ENCODE results near the gene CD6. TPM values are rescaled to one million over a fixed set of nuclear protein-coding genes. Genes with fewer than 3 reads are reported as not detected.

Gene CD6
- total RNA-seq, 1 donor from 2014 or later = 0.62 TPM

DNA sequence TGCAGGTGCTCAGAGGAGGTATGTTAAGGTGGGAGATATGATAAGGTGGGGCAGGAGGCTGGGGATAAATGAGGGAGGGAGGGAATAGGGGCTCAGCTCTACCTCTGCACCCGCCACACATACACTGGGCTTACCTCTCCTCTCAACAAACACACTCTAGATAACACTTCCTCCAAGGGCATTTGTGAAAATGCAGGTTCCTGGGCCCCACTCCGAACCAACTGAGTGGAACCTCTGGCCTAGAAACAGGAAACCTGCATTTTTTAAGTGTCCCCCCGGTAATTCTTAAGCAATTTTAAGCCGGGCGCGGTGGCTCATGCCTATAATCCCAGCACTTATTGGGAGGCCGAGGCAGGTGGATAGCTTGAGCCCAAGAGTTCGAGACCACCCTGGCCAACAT lies 84.3 kb downstream of the CD6 start:
- Mint-ChIP-seq H3K27me3 (peaks cover 6% of the 10 kb centered on the region), H3K36me3 (ENCODE audit: insufficient read depth) (no peaks in the 10 kb centered on the region), H3K9me3 (ENCODE audit: low read depth) (no peaks in the 10 kb centered on the region), H3K27ac (no peak overlapping the region), H3K4me1 (ENCODE audit: low read depth) (peaks cover 6% of the 10 kb centered on the region), H3K4me3 (ENCODE audit: low read depth) (no peak overlapping the region)
- no peak for TF ChIP-seq CTCF (IDR thresholded peaks at IDR 0.05; ENCODE audit: unreplicated experiment)
- no peak for DNase-seq (ENCODE audit: low spot score, unreplicated experiment)

DNA sequence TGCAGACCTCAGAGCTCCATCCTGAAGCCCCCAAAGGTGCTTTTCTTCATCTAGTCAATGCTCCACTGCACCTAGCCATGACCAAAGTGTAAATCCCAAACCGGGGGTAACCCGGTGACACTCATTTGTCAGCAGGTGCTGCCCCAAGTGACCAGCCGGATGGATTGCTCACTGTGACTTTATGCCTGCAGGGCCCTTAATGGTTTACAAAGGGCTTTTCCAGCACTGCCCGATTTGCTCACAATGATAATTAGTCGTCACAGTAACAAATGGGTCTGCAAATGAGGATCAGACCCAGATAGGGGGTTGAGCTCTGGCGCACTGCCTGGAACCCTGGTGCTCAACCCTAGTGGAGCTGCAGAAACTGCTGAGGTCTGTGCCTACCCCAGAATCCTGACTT lies 85.1 kb downstream of the CD6 start:
- H3K27me3 Mint-ChIP-seq = peaks cover 10% of the 10 kb centered on the region
- no peak for TF ChIP-seq CTCF (IDR thresholded peaks at IDR 0.05; ENCODE audit: unreplicated experiment)
- no peak for DNase-seq (ENCODE audit: low spot score, unreplicated experiment)

DNA sequence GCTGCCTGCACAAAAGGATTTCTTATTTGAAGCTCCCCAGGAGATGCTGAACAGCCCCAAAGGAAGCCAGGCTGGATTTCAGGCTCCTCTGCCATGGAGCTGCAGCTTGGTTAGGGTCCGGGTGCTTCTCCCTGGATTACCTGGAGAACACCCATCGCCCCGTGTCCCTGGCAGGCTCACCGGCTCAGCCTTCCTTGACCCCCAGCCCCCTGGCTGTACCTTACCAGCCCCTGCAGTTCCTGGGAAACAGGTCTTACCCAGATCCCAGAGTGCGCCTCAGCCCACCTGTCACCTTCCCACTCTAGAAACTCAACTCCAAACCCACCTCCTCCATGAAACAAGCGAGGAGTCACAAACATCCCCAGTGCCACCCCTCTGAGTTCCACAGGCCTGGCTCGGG lies 85.5 kb downstream of the CD6 start:
- Mint-ChIP-seq H3K9me3 (ENCODE audit: low read depth) (no peaks in the 10 kb centered on the region), H3K27ac (no peak overlapping the region), H3K36me3 (ENCODE audit: insufficient read depth) (no peaks in the 10 kb centered on the region), H3K4me1 (ENCODE audit: low read depth) (peaks cover 6% of the 10 kb centered on the region), H3K27me3 (peaks cover 14% of the 10 kb centered on the region), H3K4me3 (ENCODE audit: low read depth) (no peak overlapping the region)
- TF ChIP-seq CTCF (IDR thresholded peaks at IDR 0.05; ENCODE audit: unreplicated experiment) = no peak
- DNase-seq (ENCODE audit: low spot score, unreplicated experiment) = no peak

More for the DNA sequence above, 85.1 kb downstream of the CD6 start:
- Mint-ChIP-seq H3K36me3 (ENCODE audit: insufficient read depth) (no peaks in the 10 kb centered on the region), H3K9me3 (ENCODE audit: low read depth) (no peaks in the 10 kb centered on the region), H3K27ac (no peak overlapping the region), H3K4me1 (ENCODE audit: low read depth) (peaks cover 6% of the 10 kb centered on the region), H3K4me3 (ENCODE audit: low read depth) (no peak overlapping the region)

- H3K9me3 Mint-ChIP-seq (ENCODE audit: low read depth) = no peaks in the 10 kb centered on the region
- no peak overlapping the region for H3K4me3 Mint-ChIP-seq (ENCODE audit: low read depth)
- no peak overlapping the region for H3K27ac Mint-ChIP-seq
- DNase-seq (ENCODE audit: low spot score, unreplicated experiment) = no peak
- TF ChIP-seq CTCF (IDR thresholded peaks at IDR 0.05; ENCODE audit: unreplicated experiment) = no peak
- peaks cover 16% of the 10 kb centered on the region for H3K27me3 Mint-ChIP-seq
- H3K4me1 Mint-ChIP-seq (ENCODE audit: low read depth) = peaks cover 6% of the 10 kb centered on the region
- no peaks in the 10 kb centered on the region for H3K36me3 Mint-ChIP-seq (ENCODE audit: insufficient read depth)
Measured at GRCh38 chr11:61057615-61058014, 86.1 kb downstream of the CD6 start.

DNA sequence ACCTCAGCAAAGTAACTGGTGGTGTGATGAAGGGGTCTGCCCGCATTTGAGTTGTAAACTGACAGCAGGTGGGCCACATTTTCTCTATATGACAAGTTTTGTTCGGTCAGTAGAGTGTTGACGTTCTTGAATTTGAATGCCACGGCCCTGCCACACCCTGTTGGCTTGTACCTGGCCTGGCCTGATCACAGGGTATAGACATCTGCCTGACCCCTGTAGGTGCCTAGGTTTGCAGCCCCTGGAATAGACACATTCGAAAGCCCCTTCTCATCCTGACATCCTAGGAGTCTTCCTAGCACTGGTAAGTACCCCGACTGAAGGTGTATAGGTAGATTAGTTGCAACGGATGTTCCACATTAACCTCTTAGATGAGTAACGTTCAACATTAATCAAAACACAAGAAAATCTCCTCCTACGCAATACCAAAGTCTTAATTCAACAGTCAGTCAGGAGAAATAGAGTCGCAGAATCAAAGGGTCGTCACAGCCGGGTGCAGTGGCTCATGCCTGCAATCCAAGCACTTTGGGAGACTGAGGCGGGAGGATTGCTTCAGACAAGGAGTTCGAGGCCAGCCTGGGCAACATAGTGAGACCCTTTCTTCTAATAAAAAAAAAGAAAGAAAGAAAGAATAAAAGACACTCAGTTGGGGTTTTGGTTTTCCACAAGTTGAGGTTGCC lies 87.2 kb downstream of the CD6 start:
- Mint-ChIP-seq H3K4me3 (ENCODE audit: low read depth) (no peak overlapping the region), H3K36me3 (ENCODE audit: insufficient read depth) (no peaks in the 10 kb centered on the region), H3K27me3 (peaks cover 19% of the 10 kb centered on the region), H3K27ac (no peak overlapping the region), H3K9me3 (ENCODE audit: low read depth) (no peaks in the 10 kb centered on the region), H3K4me1 (ENCODE audit: low read depth) (peaks cover 6% of the 10 kb centered on the region)
- no peak for DNase-seq (ENCODE audit: low spot score, unreplicated experiment)
- TF ChIP-seq CTCF (IDR thresholded peaks at IDR 0.05; ENCODE audit: unreplicated experiment) = no peak

All from progenitor cell of endocrine pancreas (in vitro differentiated cells).